22Rv1 (cell line): Measurements from ENCODE around the gene NKAIN1.
"Not testable (repeated sequence)": the region's sequence is repeated elsewhere in the genome, so short reads cannot be mapped to it uniquely, and the experiment has no call there.

Experiments used
- H3K27ac ChIP-seq: fragments of 450-650 bp; 2 replicates; pipeline ENCODE4 v1.5.1; 2017
- ZFX ChIP-seq: fragments of 450-650 bp; IDR thresholded peaks from 2 replicates; pipeline ENCODE4 v1.6.1; 2017; ENCODE audit warnings: antibody characterized with exemption, borderline replicate concordance
- TF ChIP-seq, protein P1 (sequence below): fragments of 450-650 bp; IDR thresholded peaks from 2 replicates; pipeline ENCODE4 v1.5.1; 2017; ENCODE audit warnings: mild to moderate bottlenecking

NKAIN1 gene

DNA sequence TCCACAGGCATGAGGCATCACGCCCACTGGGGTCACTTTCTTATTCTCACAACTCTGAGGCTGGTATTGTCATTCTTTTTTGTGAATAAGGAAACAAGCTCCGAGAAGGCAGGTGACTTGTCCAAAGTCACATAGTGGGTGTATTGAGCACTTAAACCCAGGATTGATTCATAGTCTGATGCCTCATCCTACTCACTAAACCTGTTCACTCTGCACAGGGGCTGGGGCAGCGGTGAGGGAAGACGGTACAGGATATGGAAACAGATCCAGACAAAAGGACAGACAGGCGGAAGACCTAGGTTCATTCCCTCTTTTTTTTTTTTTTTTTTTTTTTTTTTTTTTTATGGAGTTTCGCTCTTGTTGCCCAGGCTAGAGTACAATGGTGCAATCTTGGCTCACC is 56.6 kb downstream of the NKAIN1 start:
- no peak overlapping the region for H3K27ac ChIP-seq
- TF ChIP-seq, protein P1, sequence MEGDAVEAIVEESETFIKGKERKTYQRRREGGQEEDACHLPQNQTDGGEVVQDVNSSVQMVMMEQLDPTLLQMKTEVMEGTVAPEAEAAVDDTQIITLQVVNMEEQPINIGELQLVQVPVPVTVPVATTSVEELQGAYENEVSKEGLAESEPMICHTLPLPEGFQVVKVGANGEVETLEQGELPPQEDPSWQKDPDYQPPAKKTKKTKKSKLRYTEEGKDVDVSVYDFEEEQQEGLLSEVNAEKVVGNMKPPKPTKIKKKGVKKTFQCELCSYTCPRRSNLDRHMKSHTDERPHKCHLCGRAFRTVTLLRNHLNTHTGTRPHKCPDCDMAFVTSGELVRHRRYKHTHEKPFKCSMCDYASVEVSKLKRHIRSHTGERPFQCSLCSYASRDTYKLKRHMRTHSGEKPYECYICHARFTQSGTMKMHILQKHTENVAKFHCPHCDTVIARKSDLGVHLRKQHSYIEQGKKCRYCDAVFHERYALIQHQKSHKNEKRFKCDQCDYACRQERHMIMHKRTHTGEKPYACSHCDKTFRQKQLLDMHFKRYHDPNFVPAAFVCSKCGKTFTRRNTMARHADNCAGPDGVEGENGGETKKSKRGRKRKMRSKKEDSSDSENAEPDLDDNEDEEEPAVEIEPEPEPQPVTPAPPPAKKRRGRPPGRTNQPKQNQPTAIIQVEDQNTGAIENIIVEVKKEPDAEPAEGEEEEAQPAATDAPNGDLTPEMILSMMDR: no peak
- TF ChIP-seq ZFX: no peak

DNA sequence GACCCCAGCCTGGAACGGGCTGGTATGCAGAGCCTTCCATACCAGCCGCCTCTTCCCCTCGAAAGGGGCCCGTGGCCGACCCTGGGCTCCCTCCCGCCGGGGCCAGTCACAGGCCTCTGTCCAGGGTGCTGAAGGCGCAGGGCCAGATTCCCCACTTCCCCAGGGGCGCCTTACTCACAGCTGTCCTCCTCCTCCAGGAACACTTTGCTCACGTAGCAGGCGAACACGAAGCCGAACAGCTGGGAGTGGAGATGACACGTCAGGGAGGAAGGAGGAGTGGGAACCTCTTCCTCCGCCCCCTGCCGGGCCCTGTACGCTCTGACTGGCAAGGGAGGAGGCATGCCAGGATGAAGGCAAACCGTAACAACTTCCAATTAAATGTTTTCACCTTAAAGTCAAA is 57.3 kb downstream of the NKAIN1 start:
- H3K27ac ChIP-seq: no peak overlapping the region
- no peak for TF ChIP-seq ZFX
- TF ChIP-seq, protein P1: no peak

DNA sequence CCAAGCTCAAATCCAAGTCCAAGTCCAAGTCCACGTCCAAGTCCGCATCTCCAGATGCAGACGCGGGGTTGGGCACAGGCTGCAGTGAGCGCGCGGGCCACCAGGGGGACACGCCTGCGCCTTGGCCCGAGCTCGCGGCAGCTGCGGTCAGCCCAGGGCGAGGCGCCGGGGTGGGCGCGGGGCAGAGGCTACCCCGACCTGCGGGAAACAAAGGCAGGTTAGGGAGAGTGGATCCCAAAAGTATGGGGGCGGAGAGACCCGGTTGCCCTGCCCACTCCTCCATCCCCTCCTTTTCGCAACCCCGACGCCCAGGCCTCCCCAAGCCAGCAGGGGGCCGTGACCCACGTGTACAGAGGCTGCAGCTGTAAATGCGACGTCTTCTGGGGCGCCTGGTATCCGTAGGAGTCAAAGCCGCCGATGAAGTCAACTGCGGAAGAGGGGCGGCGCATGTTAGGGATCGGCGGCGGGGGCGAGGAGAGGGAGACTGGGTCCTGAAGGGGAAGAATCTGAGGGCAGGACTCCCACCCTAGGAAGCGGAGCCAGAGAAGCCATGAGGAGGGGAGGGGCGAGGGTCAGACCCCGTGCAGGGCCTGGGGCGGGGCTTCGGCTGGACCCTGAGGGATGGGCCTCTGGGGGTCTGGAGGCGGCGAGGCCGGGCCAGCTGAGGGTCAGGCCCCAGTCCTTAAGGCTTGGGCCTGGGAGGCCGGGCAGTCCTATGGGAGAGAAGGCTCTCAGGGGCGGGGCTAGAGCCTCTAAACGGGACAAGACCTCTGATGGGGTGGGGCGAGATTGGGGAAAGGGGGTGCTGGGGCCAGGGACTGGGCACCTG is 58.0 kb downstream of the NKAIN1 start:
- no peak overlapping the region for H3K27ac ChIP-seq
- no peak for TF ChIP-seq ZFX
- TF ChIP-seq, protein P1: peak; percentile 95

DNA sequence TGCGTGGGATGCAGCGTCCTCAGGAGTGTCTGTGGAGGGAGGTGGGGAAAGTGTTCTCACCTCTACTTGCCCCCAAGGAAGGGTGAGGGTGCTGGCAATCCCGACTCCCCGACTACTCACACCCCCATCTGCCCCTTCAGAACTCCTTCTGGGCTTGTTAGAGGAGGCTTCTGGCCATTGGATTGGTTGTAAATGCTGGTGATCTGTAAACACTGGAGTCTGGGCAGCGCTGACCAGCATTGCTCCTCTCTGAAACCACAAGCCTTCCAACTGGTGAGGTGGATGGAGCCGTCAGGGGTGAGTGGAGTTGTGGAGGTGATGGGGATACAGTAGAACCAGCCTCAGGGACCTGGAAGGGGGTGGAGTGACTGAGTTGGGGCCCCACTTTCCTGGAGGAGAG is 59.3 kb downstream of the NKAIN1 start:
- TF ChIP-seq ZFX: no peak
- TF ChIP-seq, protein P1: no peak

DNA sequence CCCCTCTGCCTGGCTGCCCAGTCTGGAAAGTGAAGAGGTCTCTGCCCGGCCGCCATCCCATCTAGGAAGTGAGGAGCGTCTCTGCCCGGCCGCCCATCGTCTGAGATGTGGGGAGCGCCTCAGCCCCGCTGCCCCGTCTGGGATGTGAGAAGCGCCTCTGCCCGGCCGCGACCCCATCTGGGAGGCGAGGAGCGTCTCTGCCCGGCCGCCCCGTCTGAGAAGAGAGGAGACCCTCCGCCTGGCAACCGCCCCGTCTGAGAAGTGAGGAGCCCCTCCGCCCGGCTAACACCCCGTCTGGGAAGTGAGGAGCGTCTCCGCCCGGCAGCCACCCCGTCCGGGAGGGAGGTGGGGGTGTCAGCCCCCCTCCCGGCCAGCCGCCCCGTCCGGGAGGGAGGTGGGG is 63.4 kb downstream of the NKAIN1 start:
- not testable (repeated sequence) for H3K27ac ChIP-seq

More for the DNA sequence above, 59.3 kb downstream of the NKAIN1 start:
- H3K27ac ChIP-seq: no peak overlapping the region

DNA sequence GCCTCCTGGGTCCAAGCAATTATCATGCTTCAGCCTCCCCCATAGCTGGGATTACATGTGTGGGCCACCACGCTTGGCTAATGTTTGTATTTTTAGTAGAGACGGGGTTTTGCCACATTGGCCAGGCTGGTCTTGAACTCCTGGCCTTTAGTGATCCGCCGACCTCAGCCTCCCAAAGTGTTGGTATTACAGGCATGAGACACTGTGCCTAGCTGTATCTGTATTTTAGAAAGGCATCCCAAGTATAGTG is 69.3 kb downstream of the NKAIN1 start:
- H3K27ac ChIP-seq: peak overlapping the region; percentile 83

DNA sequence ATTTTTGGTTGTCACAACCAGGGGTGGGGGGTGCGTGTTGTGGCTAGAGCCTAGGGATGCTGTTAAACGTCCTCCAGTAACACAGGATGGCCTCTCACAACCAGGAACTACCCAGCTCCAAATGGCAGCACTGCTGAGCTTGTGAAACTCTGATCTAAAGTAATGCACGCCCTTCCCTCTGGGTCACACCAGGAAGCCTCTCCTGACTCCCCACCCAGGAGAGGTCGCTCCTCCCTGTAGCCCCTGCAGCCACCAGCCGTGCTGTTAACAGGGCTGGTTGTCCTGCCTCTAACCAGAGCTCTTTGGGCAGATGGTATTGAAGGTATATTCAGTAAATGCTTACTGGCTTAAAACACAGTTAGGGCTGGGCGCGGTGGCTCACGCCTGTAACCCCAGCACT is 73.2 kb downstream of the NKAIN1 start:
- TF ChIP-seq ZFX: no peak
- TF ChIP-seq, protein P1: no peak

More for the DNA sequence above, 69.3 kb downstream of the NKAIN1 start:
- TF ChIP-seq ZFX: no peak
- TF ChIP-seq, protein P1: no peak

DNA sequence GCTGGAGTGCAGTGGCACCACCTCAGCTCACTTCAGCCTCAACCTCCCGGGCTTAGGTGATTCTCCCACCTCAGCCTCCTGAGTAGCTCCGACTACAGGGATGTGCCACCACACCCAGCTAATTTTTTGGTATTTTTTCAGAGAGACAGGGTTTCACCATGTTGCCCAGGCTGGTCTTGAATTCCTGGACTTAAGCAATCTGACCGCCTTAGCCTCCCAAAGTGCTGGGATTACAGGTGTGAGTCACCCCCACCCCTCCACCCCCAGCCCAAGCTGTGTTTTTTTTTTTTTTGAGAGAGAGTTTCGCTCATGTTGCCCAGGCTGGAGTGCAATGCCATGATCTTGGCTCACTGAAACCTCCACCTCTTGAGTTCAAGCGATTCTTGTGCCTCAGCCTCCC is 75.4 kb downstream of the NKAIN1 start:
- no peak overlapping the region for H3K27ac ChIP-seq
- TF ChIP-seq, protein P1: no peak
- no peak for TF ChIP-seq ZFX

More for the DNA sequence above, 73.2 kb downstream of the NKAIN1 start:
- H3K27ac ChIP-seq: no peak overlapping the region
